Neural cell (in vitro differentiated cells): ENCODE data around the gene POLR2C. TPM values are rescaled to one million over a fixed set of nuclear protein-coding genes. Genes with fewer than 3 reads are reported as not detected.

Experiments used
- H2AFZ ChIP-seq: fragments of 200-600, 300-800 bp; sonication (generic), shearing (Covaris generic); 2 replicates; pipeline ENCODE4 v1.6.0; 2014; ENCODE audit warnings: low read depth, mild to moderate bottlenecking, antibody characterized with exemption, low read length, moderate library complexity
- H3F3A ChIP-seq: fragments of 200-600 bp; shearing (Covaris generic); 2 replicates; pipeline ENCODE4 v1.6.1; 2016; ENCODE audit warnings: mild to moderate bottlenecking, moderate library complexity, mixed read lengths, antibody characterized with exemption, low read length; ENCODE audit not compliant: insufficient read depth, poor library complexity, severe bottlenecking
- H3K27ac ChIP-seq: fragments of 200-600, 300-800 bp; sonication (generic), shearing (Covaris generic); 2 replicates; pipeline ENCODE4 v1.5.1; 2014; ENCODE audit warnings: mild to moderate bottlenecking, low read length, moderate library complexity
- H3K27me3 ChIP-seq: fragments of 300-800, 200-600 bp; sonication (generic), shearing (Covaris generic); 2 replicates; pipeline ENCODE4 v1.6.0; 2014; ENCODE audit warnings: mild to moderate bottlenecking, low read depth, low read length, moderate library complexity; ENCODE audit not compliant: insufficient read depth
- H3K36me3 ChIP-seq: fragments of 300-800, 200-600 bp; sonication (generic), shearing (Covaris generic); 2 replicates; pipeline ENCODE4 v1.5.1; 2014; ENCODE audit warnings: mild to moderate bottlenecking, antibody characterized with exemption, low read length, moderate library complexity; ENCODE audit not compliant: insufficient read depth
- H3K4me2 ChIP-seq: fragments of 300-800, 200-600 bp; sonication (generic), shearing (Covaris generic); 2 replicates; pipeline ENCODE4 v1.6.0; 2014; ENCODE audit warnings: mild to moderate bottlenecking, low read length
- H3K4me3 ChIP-seq: fragments of 300-800, 200-600 bp; sonication (generic), shearing (Covaris generic); 2 replicates; pipeline ENCODE4 v1.5.1; 2014; ENCODE audit warnings: mild to moderate bottlenecking, low read length, moderate library complexity
- H3K79me2 ChIP-seq: fragments of 200-600 bp; shearing (Covaris generic); replicated peaks from 2 replicates; pipeline ENCODE4 v1.6.0; 2014; ENCODE audit warnings: mild to moderate bottlenecking, low read length, moderate library complexity; ENCODE audit not compliant: insufficient read depth
- H3K9ac ChIP-seq: fragments of 300-800, 200-600 bp; sonication (generic), shearing (Covaris generic); 2 replicates; pipeline ENCODE4 v1.6.1; 2016; ENCODE audit warnings: mild to moderate bottlenecking, low read length, mixed read lengths
- H3K9me2 ChIP-seq: fragments of 200-600 bp; shearing (Covaris generic); 2 replicates; pipeline ENCODE4 v1.6.1; 2016; ENCODE audit warnings: mild to moderate bottlenecking, low read length, mixed read lengths; ENCODE audit not compliant: insufficient read depth
- H3K9me3 ChIP-seq: fragments of 200-600, 300-800 bp; sonication (generic), shearing (Covaris generic); 2 replicates; pipeline ENCODE4 v1.6.1; 2016; ENCODE audit warnings: mild to moderate bottlenecking, mixed run types, low read length, moderate library complexity, mixed read lengths
- H4K20me1 ChIP-seq: fragments of 200-600 bp; shearing (Covaris generic); 2 replicates; pipeline ENCODE4 v1.6.1; 2016; ENCODE audit warnings: mild to moderate bottlenecking, mixed run types; ENCODE audit not compliant: insufficient read depth
- EP300 ChIP-seq: fragments of 450-650 bp; conservative IDR thresholded peaks from 2 replicates; pipeline ENCODE4 v1.6.1; 2014; ENCODE audit warnings: antibody characterized with exemption, mild to moderate bottlenecking, moderate library complexity; ENCODE audit not compliant: poor library complexity, severe bottlenecking
- EZH2 ChIP-seq: fragments of 200-600, 300-800 bp; shearing (Covaris generic), sonication (generic); IDR thresholded peaks from 2 replicates; pipeline ENCODE4 v1.6.1; 2014; ENCODE audit warnings: antibody characterized with exemption, low read length, borderline replicate concordance, mild to moderate bottlenecking; ENCODE audit not compliant: insufficient read depth, poor library complexity, severe bottlenecking
- MXI1 ChIP-seq: fragments of 450-650 bp; conservative IDR thresholded peaks from 2 replicates; pipeline ENCODE4 v1.6.1; 2014; ENCODE audit warnings: antibody characterized with exemption, mild to moderate bottlenecking; ENCODE audit not compliant: poor library complexity, severe bottlenecking
- POLR2AphosphoS5 ChIP-seq: IDR thresholded peaks from 2 replicates; pipeline ENCODE4 v1.6.1; 2012
- RAD21 ChIP-seq: fragments of 450-650 bp; conservative IDR thresholded peaks from 2 replicates; pipeline ENCODE4 v1.6.1; 2014; ENCODE audit warnings: antibody characterized with exemption, mild to moderate bottlenecking, moderate library complexity
- SMC3 ChIP-seq: fragments of 450-650 bp; conservative IDR thresholded peaks from 2 replicates; pipeline ENCODE4 v1.6.1; 2014; ENCODE audit warnings: antibody characterized with exemption, mild to moderate bottlenecking, moderate library complexity; ENCODE audit not compliant: poor library complexity
- TAF1 ChIP-seq: IDR thresholded peaks from 2 replicates; pipeline ENCODE4 v1.6.1; 2012; ENCODE audit warnings: low read depth
- polyA plus RNA-seq: library from polyadenylated mRNA; depleted of rRNA; stranded (reverse); fragments of >200 nt; gene quantifications from 2 replicates; pipeline ENCODE4 v1.2.3, GENCODE V29; 2014
- TF ChIP-seq, protein P1 (sequence below): IDR thresholded peaks from 2 replicates; pipeline ENCODE4 v1.6.1; 2012; ENCODE audit warnings: borderline replicate concordance

POLR2C gene
- polyA plus RNA-seq, 1 donor from 2014 or later = 109 TPM

DNA sequence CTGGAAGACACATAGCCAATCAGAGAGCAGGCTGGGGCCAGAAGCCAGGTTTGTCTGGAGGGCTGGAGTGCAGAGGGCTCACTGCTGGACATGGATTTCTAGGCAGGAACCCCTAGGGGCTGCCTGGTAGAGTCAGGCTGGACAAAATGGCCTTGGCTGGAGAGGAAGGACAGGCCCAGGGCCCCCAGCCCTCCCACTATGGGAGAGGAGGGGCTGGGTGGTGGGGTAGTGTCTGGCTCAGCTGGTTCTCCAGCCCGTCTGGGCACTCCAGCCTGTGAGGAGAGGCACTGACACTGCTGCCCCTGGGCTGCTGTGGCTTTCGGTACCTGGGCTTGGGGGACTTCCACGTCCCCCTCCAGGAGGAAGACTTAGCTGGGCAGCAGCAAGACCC lies 45.6 kb downstream of the POLR2C start:
- Histone ChIP-seq H3K36me3 (no peaks in the 10 kb centered on the region), H3K9me3 (no peaks in the 10 kb centered on the region), H3F3A (no peaks in the 10 kb centered on the region), H3K27me3 (no peaks in the 10 kb centered on the region), H3K79me2 (no peaks in the 10 kb centered on the region), H3K9me2 (no peaks in the 10 kb centered on the region), H4K20me1 (no peaks in the 10 kb centered on the region), H3K4me3 (no peak overlapping the region), H3K9ac (no peak overlapping the region), H3K4me2 (no peak overlapping the region), H3K27ac (no peak overlapping the region), H2AFZ (no peak overlapping the region)
- TF ChIP-seq RAD21 (no peak), TAF1 (no peak), EP300 (no peak), POLR2AphosphoS5 (no peak), EZH2 (no peak), SMC3 (no peak), MXI1 (no peak)
- TF ChIP-seq, protein P1, sequence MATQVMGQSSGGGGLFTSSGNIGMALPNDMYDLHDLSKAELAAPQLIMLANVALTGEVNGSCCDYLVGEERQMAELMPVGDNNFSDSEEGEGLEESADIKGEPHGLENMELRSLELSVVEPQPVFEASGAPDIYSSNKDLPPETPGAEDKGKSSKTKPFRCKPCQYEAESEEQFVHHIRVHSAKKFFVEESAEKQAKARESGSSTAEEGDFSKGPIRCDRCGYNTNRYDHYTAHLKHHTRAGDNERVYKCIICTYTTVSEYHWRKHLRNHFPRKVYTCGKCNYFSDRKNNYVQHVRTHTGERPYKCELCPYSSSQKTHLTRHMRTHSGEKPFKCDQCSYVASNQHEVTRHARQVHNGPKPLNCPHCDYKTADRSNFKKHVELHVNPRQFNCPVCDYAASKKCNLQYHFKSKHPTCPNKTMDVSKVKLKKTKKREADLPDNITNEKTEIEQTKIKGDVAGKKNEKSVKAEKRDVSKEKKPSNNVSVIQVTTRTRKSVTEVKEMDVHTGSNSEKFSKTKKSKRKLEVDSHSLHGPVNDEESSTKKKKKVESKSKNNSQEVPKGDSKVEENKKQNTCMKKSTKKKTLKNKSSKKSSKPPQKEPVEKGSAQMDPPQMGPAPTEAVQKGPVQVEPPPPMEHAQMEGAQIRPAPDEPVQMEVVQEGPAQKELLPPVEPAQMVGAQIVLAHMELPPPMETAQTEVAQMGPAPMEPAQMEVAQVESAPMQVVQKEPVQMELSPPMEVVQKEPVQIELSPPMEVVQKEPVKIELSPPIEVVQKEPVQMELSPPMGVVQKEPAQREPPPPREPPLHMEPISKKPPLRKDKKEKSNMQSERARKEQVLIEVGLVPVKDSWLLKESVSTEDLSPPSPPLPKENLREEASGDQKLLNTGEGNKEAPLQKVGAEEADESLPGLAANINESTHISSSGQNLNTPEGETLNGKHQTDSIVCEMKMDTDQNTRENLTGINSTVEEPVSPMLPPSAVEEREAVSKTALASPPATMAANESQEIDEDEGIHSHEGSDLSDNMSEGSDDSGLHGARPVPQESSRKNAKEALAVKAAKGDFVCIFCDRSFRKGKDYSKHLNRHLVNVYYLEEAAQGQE = no peak

DNA sequence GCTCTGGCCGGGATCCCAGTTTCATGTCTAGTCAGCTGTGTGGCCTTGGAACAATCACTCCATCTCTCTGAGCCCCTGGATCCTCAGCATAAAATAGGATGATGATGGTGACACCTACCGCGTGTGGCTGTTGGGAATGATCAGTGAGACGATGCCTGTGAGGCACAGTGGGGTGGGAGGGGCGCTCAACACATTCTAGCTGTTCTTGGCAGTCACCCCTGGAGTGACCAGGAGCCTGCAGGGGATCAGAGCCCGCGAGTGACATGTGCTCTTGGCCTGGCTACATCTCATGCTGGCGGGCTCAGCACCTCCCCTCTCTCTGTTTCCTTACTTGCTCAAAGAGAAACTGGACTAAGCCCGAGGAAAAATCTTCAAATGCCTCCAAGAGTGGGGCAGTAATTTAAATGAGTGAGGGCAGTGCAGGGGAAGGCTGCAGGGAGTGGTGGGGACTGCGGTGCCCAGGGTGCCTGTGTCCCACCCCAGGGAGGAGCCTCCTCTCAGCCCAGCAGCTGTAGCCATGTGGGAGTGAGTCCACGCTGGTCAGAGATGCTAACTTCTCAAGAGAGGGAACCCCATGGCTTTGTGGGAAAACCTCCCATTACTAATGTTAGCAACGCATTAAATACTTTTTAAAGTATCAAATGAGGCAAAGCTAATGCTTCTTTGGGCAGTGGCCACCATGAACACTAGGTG lies 46.9 kb downstream of the POLR2C start:
- no peaks in the 10 kb centered on the region for H4K20me1 ChIP-seq
- TF ChIP-seq EP300 (no peak), RAD21 (no peak), POLR2AphosphoS5 (no peak)
- TF ChIP-seq, protein P1 = no peak
- H3K36me3 ChIP-seq = no peaks in the 10 kb centered on the region
- no peak overlapping the region for H3K27ac ChIP-seq
- H3K4me3 ChIP-seq = no peak overlapping the region
- H3K27me3 ChIP-seq = no peaks in the 10 kb centered on the region
- H3K79me2 ChIP-seq = no peaks in the 10 kb centered on the region
- no peaks in the 10 kb centered on the region for H3F3A ChIP-seq
- H3K4me2 ChIP-seq = no peak overlapping the region
- H3K9me2 ChIP-seq = no peaks in the 10 kb centered on the region
- H3K9ac ChIP-seq = no peak overlapping the region
- H2AFZ ChIP-seq = no peak overlapping the region
- no peaks in the 10 kb centered on the region for H3K9me3 ChIP-seq
